Astrocyte (in vitro differentiated cells and primary cell): Measurements from ENCODE around the gene BICDL2. TPM values are rescaled to one million over a fixed set of nuclear protein-coding genes. Genes with fewer than 3 reads are reported as not detected.

Experiments
- DNase-seq: peaks from one replicate; pipeline ENCODE4 v3.0.0-alpha.2; 2010; ENCODE audit warnings: low read depth
- FAIRE-seq: peaks from 2 replicates; lab custom pipeline; 2011; peaks lifted over from hg19 to GRCh38; lab: Jason Lieb, UNC
- H2AFZ ChIP-seq: 2 replicates; pipeline ENCODE4 v1.6.0; 2012; ENCODE audit warnings: low read depth, low read length, inconsistent platforms
- H3K27ac ChIP-seq: 2 replicates; pipeline ENCODE4 v1.5.1; 2011; ENCODE audit warnings: low read depth, low read length, inconsistent platforms
- H3K27me3 ChIP-seq: 2 replicates; pipeline ENCODE4 v1.6.0; 2011; ENCODE audit warnings: low read length, inconsistent platforms; ENCODE audit not compliant: insufficient read depth
- H3K36me3 ChIP-seq: 2 replicates; pipeline ENCODE4 v1.5.1; 2011; ENCODE audit warnings: low read length, inconsistent platforms; ENCODE audit not compliant: insufficient read depth
- H3K4me1 ChIP-seq: 2 replicates; pipeline ENCODE4 v1.5.1; 2011; ENCODE audit warnings: low read length, inconsistent platforms; ENCODE audit not compliant: insufficient read depth
- H3K4me2 ChIP-seq: 2 replicates; pipeline ENCODE4 v1.6.0; 2012; ENCODE audit warnings: low read length, inconsistent platforms
- H3K4me3 ChIP-seq: 2 replicates; pipeline ENCODE4 v1.5.1; 2011; ENCODE audit warnings: low read depth, mild to moderate bottlenecking, low read length, inconsistent platforms; ENCODE audit not compliant: insufficient read depth
- H3K79me2 ChIP-seq: 2 replicates; pipeline ENCODE4 v1.6.0; 2012; ENCODE audit warnings: mild to moderate bottlenecking, low read length, inconsistent platforms; ENCODE audit not compliant: insufficient read depth
- H3K9ac ChIP-seq: 2 replicates; pipeline ENCODE4 v1.6.0; 2012; ENCODE audit warnings: mild to moderate bottlenecking, low read length, inconsistent platforms
- H3K9me3 ChIP-seq: 2 replicates; pipeline ENCODE4 v1.5.1; 2012; ENCODE audit warnings: low read depth, mild to moderate bottlenecking, low read length, inconsistent platforms; ENCODE audit not compliant: insufficient read depth
- H4K20me1 ChIP-seq: 2 replicates; pipeline ENCODE4 v1.6.0; 2012; ENCODE audit warnings: low read length, inconsistent platforms; ENCODE audit not compliant: insufficient read depth
- H3K27ac Mint-ChIP-seq: one replicate; pipeline ENCODE4 v1.8.0; 2021; ENCODE audit warnings: mild to moderate bottlenecking, mixed read lengths; ENCODE audit not compliant: unreplicated experiment
- H3K27me3 Mint-ChIP-seq: one replicate; pipeline ENCODE4 v1.8.0; 2021; ENCODE audit warnings: low read depth, mixed read lengths; ENCODE audit not compliant: unreplicated experiment
- H3K36me3 Mint-ChIP-seq: one replicate; pipeline ENCODE4 v1.8.0; 2021; ENCODE audit warnings: low read depth, mixed read lengths; ENCODE audit not compliant: unreplicated experiment
- H3K4me1 Mint-ChIP-seq: one replicate; pipeline ENCODE4 v1.8.0; 2021; ENCODE audit warnings: low read depth, mixed read lengths; ENCODE audit not compliant: unreplicated experiment
- H3K4me3 Mint-ChIP-seq: one replicate; pipeline ENCODE4 v1.8.0; 2021; ENCODE audit warnings: mild to moderate bottlenecking, moderate library complexity, mixed read lengths; ENCODE audit not compliant: unreplicated experiment
- H3K9me3 Mint-ChIP-seq: one replicate; pipeline ENCODE4 v1.8.0; 2021; ENCODE audit warnings: mild to moderate bottlenecking, mixed read lengths; ENCODE audit not compliant: unreplicated experiment
- CTCF ChIP-seq: IDR thresholded peaks from 2 replicates; pipeline ENCODE4 v1.5.1; 2011; ENCODE audit warnings: low read depth, mild to moderate bottlenecking, inconsistent platforms, low read length, moderate library complexity; ENCODE audit not compliant: insufficient read depth
- EZH2 ChIP-seq: IDR thresholded peaks from 2 replicates; pipeline ENCODE4 v1.6.1; 2012; ENCODE audit warnings: mild to moderate bottlenecking, low read length, inconsistent platforms; ENCODE audit not compliant: insufficient read depth
- total RNA-seq: library from RNA; stranded (reverse); gene quantifications from 2 replicates; pipeline ENCODE4 v1.2.1, GENCODE V29; 2021

The BICDL2 gene
- total RNA-seq, 1 donor from 2014 or later: 0.16 TPM

- H3K4me1 Mint-ChIP-seq: peaks cover 1% of the 10 kb centered on the region
- H3K27me3 ChIP-seq: peaks cover 6% of the 10 kb centered on the region
- no peak for FAIRE-seq
These were observed 49.5 kb downstream of the BICDL2 start for GRCh38 chr16:2987286-2987685.

GRCh38 chr16:2986623-2987188 lies 50.0 kb downstream of the BICDL2 start:
- FAIRE-seq: no peak
- no peaks in the 10 kb centered on the region for H3K36me3 Mint-ChIP-seq
- no peaks in the 10 kb centered on the region for H3K9me3 Mint-ChIP-seq
- no peak for TF ChIP-seq CTCF
- no peak for TF ChIP-seq EZH2
- H3K4me2 ChIP-seq: no peak overlapping the region
- H3K4me1 ChIP-seq: no peaks in the 10 kb centered on the region
- no peak overlapping the region for H3K4me3 ChIP-seq
- no peak overlapping the region for H3K9ac ChIP-seq
- peaks cover 17% of the 10 kb centered on the region for H3K27me3 Mint-ChIP-seq
- H3K79me2 ChIP-seq: no peaks in the 10 kb centered on the region
- H3K9me3 ChIP-seq: no peaks in the 10 kb centered on the region
- peaks cover 2% of the 10 kb centered on the region for H3K4me1 Mint-ChIP-seq
- no peak overlapping the region for H3K4me3 Mint-ChIP-seq
- no peaks in the 10 kb centered on the region for H3K36me3 ChIP-seq
- H3K27ac Mint-ChIP-seq: no peak overlapping the region
- no peak overlapping the region for H2AFZ ChIP-seq
- no peak overlapping the region for H3K27ac ChIP-seq
- no peaks in the 10 kb centered on the region for H4K20me1 ChIP-seq
- H3K27me3 ChIP-seq: peaks cover 6% of the 10 kb centered on the region
- DNase-seq: no peak

More at GRCh38 chr16:2987286-2987685, 49.5 kb downstream of the BICDL2 start:
- Mint-ChIP-seq H3K9me3 (no peaks in the 10 kb centered on the region), H3K27ac (no peak overlapping the region), H3K4me3 (no peak overlapping the region), H3K36me3 (no peaks in the 10 kb centered on the region), H3K27me3 (peaks cover 21% of the 10 kb centered on the region)
- Histone ChIP-seq H3K27ac (no peak overlapping the region), H3K79me2 (no peaks in the 10 kb centered on the region), H2AFZ (no peak overlapping the region), H3K9me3 (no peaks in the 10 kb centered on the region), H3K4me1 (no peaks in the 10 kb centered on the region), H3K4me3 (no peak overlapping the region), H3K4me2 (no peak overlapping the region), H4K20me1 (no peaks in the 10 kb centered on the region), H3K9ac (no peak overlapping the region), H3K36me3 (no peaks in the 10 kb centered on the region)
- TF ChIP-seq EZH2 (no peak), CTCF (no peak)
- DNase-seq: no peak

DNA sequence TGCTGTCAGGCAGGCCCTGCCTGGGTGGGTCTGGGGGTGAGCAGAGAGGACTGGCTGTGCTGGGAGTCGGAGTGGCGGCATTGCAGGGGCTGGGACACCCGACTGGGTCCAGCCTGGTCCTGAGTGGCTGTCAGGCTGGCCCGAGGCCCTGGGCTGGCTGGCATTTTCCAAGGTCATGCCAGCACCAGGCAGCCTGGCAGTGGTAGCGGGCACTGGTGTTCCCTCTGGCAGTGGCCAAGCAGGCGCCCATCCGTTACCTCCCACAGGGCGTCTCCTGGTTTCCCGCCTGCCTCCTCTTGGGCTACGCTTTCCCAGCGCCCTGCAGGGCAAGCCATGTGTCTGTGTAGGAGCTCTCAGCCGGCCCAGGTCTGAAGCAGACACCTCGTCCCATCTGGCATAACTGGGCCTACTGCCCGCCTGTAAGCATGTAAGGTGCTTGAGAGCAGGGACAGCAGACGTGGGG lies 50.8 kb downstream of the BICDL2 start:
- no peak overlapping the region for H3K9ac ChIP-seq
- H4K20me1 ChIP-seq: no peaks in the 10 kb centered on the region
- Mint-ChIP-seq H3K27ac (no peak overlapping the region), H3K27me3 (peaks cover 15% of the 10 kb centered on the region), H3K36me3 (no peaks in the 10 kb centered on the region), H3K4me1 (peaks cover 3% of the 10 kb centered on the region), H3K9me3 (no peaks in the 10 kb centered on the region), H3K4me3 (no peak overlapping the region)
- no peak overlapping the region for H3K27ac ChIP-seq
- H2AFZ ChIP-seq: no peak overlapping the region
- H3K4me2 ChIP-seq: no peak overlapping the region
- H3K4me1 ChIP-seq: peaks cover 8% of the 10 kb centered on the region
- no peak for TF ChIP-seq EZH2
- no peak for TF ChIP-seq CTCF
- no peak for FAIRE-seq
- H3K9me3 ChIP-seq: no peaks in the 10 kb centered on the region
- no peaks in the 10 kb centered on the region for H3K36me3 ChIP-seq
- no peak overlapping the region for H3K4me3 ChIP-seq
- H3K27me3 ChIP-seq: peaks cover 6% of the 10 kb centered on the region
- DNase-seq: no peak
- H3K79me2 ChIP-seq: no peaks in the 10 kb centered on the region
